Measurements from ENCODE around the gene CHP2.

- TF ChIP-seq EZH2 (IDR thresholded peaks at IDR 0.05; ENCODE audit: insufficient read depth, poor library complexity, severe bottlenecking) (no peak), EZH2phosphoT487 (IDR thresholded peaks at IDR 0.05; ENCODE audit: insufficient read depth, low read depth) (no peak)
These were observed 52.2 kb downstream of the CHP2 start for GRCh38 chr16:23807028-23807427.
